GM21360 (cell line): ENCODE measurements around the gene ARHGDIA.
"Not testable (repeated sequence)": the region's sequence is repeated elsewhere in the genome, so short reads cannot be mapped to it uniquely, and the experiment has no call there.

Experiments
- ATAC-seq: cut with Tn5 transposase; IDR thresholded peaks from one replicate; pipeline ENCODE4 v1.9.1; 2021; ENCODE audit warnings: mild to moderate bottlenecking, moderate library complexity; ENCODE audit not compliant: unreplicated experiment

The ARHGDIA gene

GRCh38 chr17:81844887-81845286 lies 26.2 kb downstream of the ARHGDIA start:
- ATAC-seq, result no peak

- no peak for ATAC-seq
These were observed 26.7 kb downstream of the ARHGDIA start for GRCh38 chr17:81844327-81844851.

GRCh38 chr17:81843713-81844326 lies 27.3 kb downstream of the ARHGDIA start:
- ATAC-seq, result no peak

GRCh38 chr17:81842725-81843504 lies 28.2 kb downstream of the ARHGDIA start:
- no peak for ATAC-seq

- no peak for ATAC-seq
These were observed 28.8 kb downstream of the ARHGDIA start for GRCh38 chr17:81842378-81842724.

GRCh38 chr17:81841866-81842265 lies 29.3 kb downstream of the ARHGDIA start:
- ATAC-seq, result no peak

GRCh38 chr17:81840826-81841778 lies 30.0 kb downstream of the ARHGDIA start:
- no peak for ATAC-seq

- not testable (repeated sequence) for ATAC-seq
These were observed 31.1 kb downstream of the ARHGDIA start for GRCh38 chr17:81840059-81840458.

- ATAC-seq, result no peak
These were observed 31.8 kb downstream of the ARHGDIA start for GRCh38 chr17:81839301-81839700.

- ATAC-seq, result no peak
These were observed 32.3 kb downstream of the ARHGDIA start for GRCh38 chr17:81838753-81839255.

GRCh38 chr17:81837641-81838040 lies 33.5 kb downstream of the ARHGDIA start:
- ATAC-seq, result no peak

- ATAC-seq, result no peak
These were observed 36.3 kb downstream of the ARHGDIA start, which contains the start of gene PPP1R27 for GRCh38 chr17:81834831-81835267. Gene PPP1R27 (minus strand): TSS chr17:81835050. CDS start chr17:81834953, 97 bp downstream.

- no peak for ATAC-seq
These were observed 37.0 kb downstream of the ARHGDIA start for GRCh38 chr17:81833921-81834830.

- peak; percentile 73 for ATAC-seq
These were observed 37.8 kb downstream of the ARHGDIA start, which contains the start of gene MCRIP1 for GRCh38 chr17:81833160-81833920. Gene MCRIP1 (minus strand): TSS chr17:81833291. CDS start chr17:81824506, 8,785 bp downstream.

GRCh38 chr17:81832608-81833159 lies 38.5 kb downstream of the ARHGDIA start:
- peak; percentile 14 for ATAC-seq

- ATAC-seq, result no peak
These were observed 39.1 kb downstream of the ARHGDIA start for GRCh38 chr17:81831957-81832607.

- ATAC-seq, result no peak
These were observed 39.6 kb downstream of the ARHGDIA start for GRCh38 chr17:81831563-81831956.

- ATAC-seq, result no peak
These were observed 41.3 kb downstream of the ARHGDIA start for GRCh38 chr17:81829858-81830257.
